Measurements from ENCODE around the gene SLC40A1.

DNA sequence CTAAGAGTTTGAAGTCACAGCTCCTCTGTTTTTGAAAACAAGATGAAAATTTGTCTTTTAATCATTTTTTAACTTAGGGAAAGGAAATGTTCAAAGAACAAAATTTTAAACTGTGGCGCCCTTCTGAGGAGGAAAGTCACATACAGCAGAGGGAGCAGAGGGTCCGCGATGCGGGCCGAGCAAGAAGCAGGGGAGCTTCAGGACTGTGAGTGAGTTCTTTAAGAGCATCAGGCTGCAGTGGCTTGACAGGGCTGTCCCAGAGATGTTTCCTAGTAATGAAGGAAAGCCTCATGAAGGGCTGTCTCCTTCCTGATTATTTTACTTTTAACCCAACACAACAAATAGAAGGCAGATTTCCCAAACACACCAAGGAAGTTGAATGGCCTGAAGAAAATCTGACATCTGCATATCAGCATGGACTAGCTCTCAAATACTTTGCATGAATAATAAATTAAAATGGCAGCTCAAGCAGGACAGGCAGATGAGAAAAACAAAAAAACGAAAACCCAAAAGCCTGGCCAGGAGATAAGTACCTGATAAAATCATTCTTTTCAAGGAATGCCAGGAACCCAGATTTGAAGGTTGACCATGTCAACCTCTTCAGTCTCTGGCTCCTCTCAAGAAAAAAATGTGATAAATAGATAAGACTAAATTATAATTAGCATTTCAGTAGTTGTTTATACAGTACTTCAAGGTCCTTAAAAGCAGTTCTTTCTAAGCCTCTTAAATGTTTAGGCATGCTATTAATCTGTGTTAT, 60.8 kb downstream of the SLC40A1 start:
- TF ChIP-seq, protein P1, sequence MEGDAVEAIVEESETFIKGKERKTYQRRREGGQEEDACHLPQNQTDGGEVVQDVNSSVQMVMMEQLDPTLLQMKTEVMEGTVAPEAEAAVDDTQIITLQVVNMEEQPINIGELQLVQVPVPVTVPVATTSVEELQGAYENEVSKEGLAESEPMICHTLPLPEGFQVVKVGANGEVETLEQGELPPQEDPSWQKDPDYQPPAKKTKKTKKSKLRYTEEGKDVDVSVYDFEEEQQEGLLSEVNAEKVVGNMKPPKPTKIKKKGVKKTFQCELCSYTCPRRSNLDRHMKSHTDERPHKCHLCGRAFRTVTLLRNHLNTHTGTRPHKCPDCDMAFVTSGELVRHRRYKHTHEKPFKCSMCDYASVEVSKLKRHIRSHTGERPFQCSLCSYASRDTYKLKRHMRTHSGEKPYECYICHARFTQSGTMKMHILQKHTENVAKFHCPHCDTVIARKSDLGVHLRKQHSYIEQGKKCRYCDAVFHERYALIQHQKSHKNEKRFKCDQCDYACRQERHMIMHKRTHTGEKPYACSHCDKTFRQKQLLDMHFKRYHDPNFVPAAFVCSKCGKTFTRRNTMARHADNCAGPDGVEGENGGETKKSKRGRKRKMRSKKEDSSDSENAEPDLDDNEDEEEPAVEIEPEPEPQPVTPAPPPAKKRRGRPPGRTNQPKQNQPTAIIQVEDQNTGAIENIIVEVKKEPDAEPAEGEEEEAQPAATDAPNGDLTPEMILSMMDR (IDR thresholded peaks at IDR 0.05): no peak
- no peak for TF ChIP-seq POLR2AphosphoS5 (IDR thresholded peaks at IDR 0.05)
- TF ChIP-seq POLR2A (IDR thresholded peaks at IDR 0.05): no peak
